ENCODE data around the gene ACR.
"Not testable (repeated sequence)": the region's sequence is repeated elsewhere in the genome, so short reads cannot be mapped to it uniquely, and the experiment has no call there.

The ACR gene

GRCh38 chr22:50783033-50783879 is 45.3 kb downstream of the ACR start, which contains the start of gene RABL2B:
RABL2B (minus strand) TSS chr22:50783636; CDS start chr22:50782294, 1,342 bp downstream.
- not testable (repeated sequence) for FAIRE-seq

GRCh38 chr22:50783880-50784276 is 45.9 kb downstream of the ACR start:
- FAIRE-seq = not testable (repeated sequence)

GRCh38 chr22:50785289-50785688 is 47.3 kb downstream of the ACR start:
- FAIRE-seq = not testable (repeated sequence)

GRCh38 chr22:50786936-50787335 is 48.9 kb downstream of the ACR start:
- FAIRE-seq = not testable (repeated sequence)

Measured in G401.6 (cell line).